ENCODE data around the gene PPIC. TPM values are rescaled to one million over a fixed set of nuclear protein-coding genes. Genes with fewer than 3 reads are reported as not detected.

Gene PPIC
- polyA plus RNA-seq, 4 donors = 31.9 to 40.7 (median 37.2) TPM

Other genes with a start within 250 kb of the PPIC start
- gene SNX24, start 191.1 kb downstream of the PPIC start, polyA plus RNA-seq (ENCODE audit: insufficient read length in 4 of 4) = 10 to 100 TPM; 20.3 to 24.7 (median 23.6) TPM
- gene PRDM6, start 52.5 kb upstream of the PPIC start, polyA plus RNA-seq (ENCODE audit: insufficient read length in 4 of 4) = 1 to 10 TPM in 3 of 4 donors, under 1 TPM in 1; 0.81 to 2.1 (median 1.2) TPM

Data from left renal cortex interstitium (tissue), 4 donors.